Panc1 (cell line): ENCODE measurements around the gene SIN3B. TPM values are rescaled to one million over a fixed set of nuclear protein-coding genes. Genes with fewer than 3 reads are reported as not detected.
A peak's percentile ranks its signal among the peaks of the same experiment; 100 is the strongest.

Source experiments
- ATAC-seq: fragments of 200-7000 bp; cut with Tn5 transposase; 2 replicates; pipeline ENCODE4 v1.9.1; 2020; ENCODE audit warnings: mild to moderate bottlenecking, moderate library complexity
- BruUV-seq: library from RNA; stranded (reverse); fragments of 400-500 nt; replicated peaks from 2 replicates; lab custom pipeline; 2021; lab: Mats Ljungman, UMichigan
- CTCF ChIA-PET: fragments of 300-600 bp; sonication (Branson Sonifier 250); formaldehyde crosslinking; loops from one replicate; lab custom pipeline; 2022; ENCODE audit warnings: antibody characterized with exemption; lab: Charles Lee
- POLR2A ChIA-PET: fragments of 300-600 bp; sonication (Branson Sonifier 250); formaldehyde crosslinking; loops from one replicate; lab custom pipeline; 2022; ENCODE audit warnings: antibody characterized with exemption; lab: Charles Lee
- DNase-seq: peaks from one replicate; pipeline ENCODE4 v3.0.0-alpha.2; 2010; ENCODE audit warnings: low read depth, low spot score
- H3K27ac ChIP-seq: 2 replicates; pipeline ENCODE4 v1.5.1; 2011; ENCODE audit warnings: mild to moderate bottlenecking, low read length, inconsistent platforms
- H3K27me3 ChIP-seq: fragments of 200-500 bp; sonication (Bioruptor generic); 2 replicates; pipeline ENCODE4 v1.6.0; 2014; ENCODE audit warnings: low read length, inconsistent platforms; ENCODE audit not compliant: control insufficient read depth, insufficient read depth
- H3K36me3 ChIP-seq: fragments of 200-500 bp; sonication (Bioruptor generic); 2 replicates; pipeline ENCODE4 v1.5.1; 2014; ENCODE audit warnings: inconsistent platforms, mild to moderate bottlenecking, low read length, moderate library complexity; ENCODE audit not compliant: control insufficient read depth, insufficient read depth
- H3K4me1 ChIP-seq: 2 replicates; pipeline ENCODE4 v1.5.1; 2011; ENCODE audit warnings: inconsistent platforms, mild to moderate bottlenecking, low read length, moderate library complexity; ENCODE audit not compliant: control insufficient read depth, insufficient read depth
- H3K4me3 ChIP-seq, 2 experiments: 2 replicates each; pipeline ENCODE4 v1.5.1; 2011 to 2012; ENCODE audit warnings: low read depth in 2 of 2, low read length in 2 of 2, mild to moderate bottlenecking in 2 of 2, inconsistent platforms in 1 of 2, moderate library complexity in 1 of 2
- H3K9me3 ChIP-seq: fragments of 200-500 bp; sonication (Bioruptor generic); 2 replicates; pipeline ENCODE4 v1.5.1; 2014; ENCODE audit warnings: low read depth, mild to moderate bottlenecking, inconsistent platforms, low read length, moderate library complexity; ENCODE audit not compliant: control insufficient read depth, insufficient read depth
- CTCF ChIP-seq: fragments of 450-650 bp; IDR thresholded peaks from 2 replicates; pipeline ENCODE4 v1.5.1; 2017; ENCODE audit warnings: mild to moderate bottlenecking
- POLR2AphosphoS5 ChIP-seq: IDR thresholded peaks from 2 replicates; pipeline ENCODE4 v1.6.1; 2012; ENCODE audit warnings: mild to moderate bottlenecking, low read depth, low read length, moderate library complexity
- REST ChIP-seq, 2 experiments: IDR thresholded peaks; 2 replicates each; pipeline ENCODE4 v1.6.1; 2011 to 2012; ENCODE audit warnings: low read depth in 2 of 2, control low read depth in 1 of 2, low read length in 1 of 2, mild to moderate bottlenecking in 1 of 2, moderate library complexity in 1 of 2; ENCODE audit not compliant: insufficient read depth in 1 of 2
- SIN3A ChIP-seq: IDR thresholded peaks from 2 replicates; pipeline ENCODE4 v1.6.1; 2012; ENCODE audit warnings: low read depth, mild to moderate bottlenecking, low read length, moderate library complexity, borderline replicate concordance; ENCODE audit not compliant: insufficient read depth
- TCF7L2 ChIP-seq: IDR thresholded peaks from 2 replicates; pipeline ENCODE4 v1.6.1; 2011; ENCODE audit warnings: mild to moderate bottlenecking, low read depth, low read length, inconsistent platforms
- in situ Hi-C: cut with HindIII; loops from 2 replicates; pipeline ENCODE4 v1.10.0; 2016; ENCODE audit warnings: low sequenced_read_pairs, low pct_unique_long_range_greater_than_20kb
- intact Hi-C: fragments of 100-400 bp; cut with micrococcal nuclease; formaldehyde crosslinking; loops from one replicate; pipeline ENCODE4 v1.10.0; 2022; ENCODE audit not compliant: unreplicated experiment
- total RNA-seq: library from RNA; stranded (reverse); gene quantifications from one replicate; pipeline ENCODE4 v1.2.1, GENCODE V29; 2021; ENCODE audit not compliant: unreplicated experiment

SIN3B gene
- total RNA-seq, 1 experiment from 2014 or later, result 47.0 TPM

GRCh38 chr19:16862826-16863415, 33.7 kb downstream of the SIN3B start:
- ATAC-seq (no peak), DNase-seq (no peak)
- H3K4me3 ChIP-seq, result no peak overlapping the region
- H3K36me3 ChIP-seq, result peaks cover 2% of the 10 kb centered on the region; the same call in 1 of the 2 replicates
- H3K27ac ChIP-seq, result no peak overlapping the region
- in situ Hi-C loops (no loop called here), intact Hi-C loops (no loop called here)
- H3K4me1 ChIP-seq, result no peaks in the 10 kb centered on the region
- no peak for TF ChIP-seq POLR2AphosphoS5
- no peak for TF ChIP-seq CTCF
- no peak for TF ChIP-seq SIN3A
- TF ChIP-seq TCF7L2, result no peak
- BruUV-seq, result TSS peak; percentile 76
- ChIA-PET CTCF (no interaction called here), POLR2A (no interaction called here)
- H3K9me3 ChIP-seq, result no peaks in the 10 kb centered on the region
- H3K27me3 ChIP-seq, result no peaks in the 10 kb centered on the region

GRCh38 chr19:16867211-16867610, 38.0 kb downstream of the SIN3B start:
- TF ChIP-seq POLR2AphosphoS5 (no peak), REST (IDR thresholded peaks at IDR 0.05; ENCODE audit: insufficient read depth in 1 of 2, low read depth in 2 of 2, low read length in 1 of 2) (no peak), TCF7L2 (no peak), SIN3A (no peak), CTCF (no peak)
- no peaks in the 10 kb centered on the region for H3K4me1 ChIP-seq

More at GRCh38 chr19:16867211-16867610, 38.0 kb downstream of the SIN3B start:
- BruUV-seq, result no TSS peak
- Histone ChIP-seq H3K36me3 (peaks cover 2% of the 10 kb centered on the region), H3K4me3 (no peak overlapping the region), H3K9me3 (no peaks in the 10 kb centered on the region), H3K27me3 (no peaks in the 10 kb centered on the region), H3K27ac (no peak overlapping the region)
- in situ Hi-C loops, result no loop called here
- DNase-seq (no peak), ATAC-seq (no peak)
- intact Hi-C loops, result no loop called here
- ChIA-PET POLR2A (no interaction called here), CTCF (no interaction called here)
